ENCODE results near the gene AGFG2.
A peak's percentile ranks its signal among the peaks of the same experiment; 100 is the strongest.
"Not testable (repeated sequence)": the region's sequence is repeated elsewhere in the genome, so short reads cannot be mapped to it uniquely, and the experiment has no call there.

AGFG2 gene

GRCh38 chr7:100553032-100553431 lies 14.0 kb downstream of the AGFG2 start:
- no peak for DNase-seq

- no peak for DNase-seq
Measured at GRCh38 chr7:100555701-100556100, 16.7 kb downstream of the AGFG2 start.

GRCh38 chr7:100556541-100556940 lies 17.5 kb downstream of the AGFG2 start:
- DNase-seq = no peak

GRCh38 chr7:100559127-100559526 lies 20.1 kb downstream of the AGFG2 start:
- DNase-seq = no peak

- DNase-seq = no peak
Measured at GRCh38 chr7:100561491-100562194, 22.6 kb downstream of the AGFG2 start.

GRCh38 chr7:100562195-100563099 lies 23.4 kb downstream of the AGFG2 start:
- no peak for DNase-seq

- DNase-seq = no peak
Measured at GRCh38 chr7:100563100-100563564, 24.1 kb downstream of the AGFG2 start.

- DNase-seq = peak; percentile 89 to 92
Measured at GRCh38 chr7:100563809-100564400, 24.9 kb downstream of the AGFG2 start.

- not testable (repeated sequence) for DNase-seq
Measured at GRCh38 chr7:100564405-100564804, 25.4 kb downstream of the AGFG2 start.

- DNase-seq = no peak
Measured at GRCh38 chr7:100565133-100565571, 26.1 kb downstream of the AGFG2 start.

GRCh38 chr7:100566018-100566531 lies 27.1 kb downstream of the AGFG2 start:
- no peak for DNase-seq

- DNase-seq = no peak
Measured at GRCh38 chr7:100567031-100567730, 28.2 kb downstream of the AGFG2 start.

- DNase-seq = no peak
Measured at GRCh38 chr7:100567751-100568175, 28.8 kb downstream of the AGFG2 start.

GRCh38 chr7:100568176-100568895 lies 29.3 kb downstream of the AGFG2 start:
- no peak for DNase-seq

GRCh38 chr7:100568896-100569844 lies 30.2 kb downstream of the AGFG2 start:
- DNase-seq = peak; percentile 62 to 70

GRCh38 chr7:100570954-100571828 lies 32.2 kb downstream of the AGFG2 start:
- no peak for DNase-seq

- no peak for DNase-seq
Measured at GRCh38 chr7:100571829-100572116, 32.8 kb downstream of the AGFG2 start.

GRCh38 chr7:100572281-100572948 lies 33.4 kb downstream of the AGFG2 start:
- DNase-seq = no peak

Measured in activated CD4-positive, alpha-beta T cell treated with anti-CD3 and anti-CD28 coated beads, Interleukin-2, amount 50 U/mL, for 48 hours (primary cell).